GM03348 (cell line): ENCODE results near the gene C2orf80.
"Not testable (repeated sequence)": the region's sequence is repeated elsewhere in the genome, so short reads cannot be mapped to it uniquely, and the experiment has no call there.

Experiments used
- DNase-seq: peaks from one replicate; pipeline ENCODE4 v3.0.0; 2012; ENCODE audit warnings: low spot score

C2orf80 gene

GRCh38 chr2:208179028-208179609 is 10.7 kb downstream of the C2orf80 start:
- no peak for DNase-seq

GRCh38 chr2:208175840-208176153 is 14.0 kb downstream of the C2orf80 start:
- DNase-seq: no peak

GRCh38 chr2:208175069-208175839 is 14.6 kb downstream of the C2orf80 start:
- peak; percentile 92 for DNase-seq

GRCh38 chr2:208174144-208174543 is 15.7 kb downstream of the C2orf80 start:
- DNase-seq: no peak

GRCh38 chr2:208172125-208172524 is 17.7 kb downstream of the C2orf80 start:
- no peak for DNase-seq

GRCh38 chr2:208164951-208165755 is 24.7 kb downstream of the C2orf80 start:
- no peak for DNase-seq

GRCh38 chr2:208163489-208163888 is 26.3 kb downstream of the C2orf80 start, which contains the start of gene CRYGA:
Gene CRYGA (minus strand): TSS chr2:208163589. CDS start chr2:208163556, 33 bp downstream.
- no peak for DNase-seq

GRCh38 chr2:208156439-208156838 is 33.4 kb downstream of the C2orf80 start:
- no peak for DNase-seq

- no peak for DNase-seq
Measured at GRCh38 chr2:208153156-208153555, 36.7 kb downstream of the C2orf80 start.

- DNase-seq: no peak
Measured at GRCh38 chr2:208150956-208151355, 38.9 kb downstream of the C2orf80 start.

GRCh38 chr2:208150094-208150493 is 39.7 kb downstream of the C2orf80 start:
- no peak for DNase-seq

GRCh38 chr2:208148803-208149202 is 41.0 kb downstream of the C2orf80 start:
- no peak for DNase-seq

- DNase-seq: no peak
Measured at GRCh38 chr2:208147759-208148158, 42.1 kb downstream of the C2orf80 start.

- DNase-seq: no peak
Measured at GRCh38 chr2:208147008-208147407, 42.8 kb downstream of the C2orf80 start.

- no peak for DNase-seq
Measured at GRCh38 chr2:208146006-208146405, 43.8 kb downstream of the C2orf80 start, which contains the start of gene CRYGB. Gene CRYGB (minus strand): TSS chr2:208146158. CDS start chr2:208146120, 38 bp downstream.

- DNase-seq: no peak
Measured at GRCh38 chr2:208142925-208143799, 46.7 kb downstream of the C2orf80 start.

GRCh38 chr2:208142240-208142924 is 47.4 kb downstream of the C2orf80 start:
- no peak for DNase-seq

GRCh38 chr2:208139447-208139846 is 50.4 kb downstream of the C2orf80 start:
- DNase-seq: no peak

GRCh38 chr2:208138334-208138733 is 51.5 kb downstream of the C2orf80 start:
- not testable (repeated sequence) for DNase-seq

- no peak for DNase-seq
Measured at GRCh38 chr2:208136716-208137094, 53.1 kb downstream of the C2orf80 start.
